Hematopoietic multipotent progenitor cell treated with erythropoietin and hydrocortisone succinate and interleukin-3 and kit ligand, for 6 days (in vitro differentiated cells): Measurements from ENCODE around the gene SLC22A8.
A peak's percentile ranks its signal among the peaks of the same experiment; 100 is the strongest.
"Not testable (repeated sequence)": the region's sequence is repeated elsewhere in the genome, so short reads cannot be mapped to it uniquely, and the experiment has no call there.

Source experiments
- DNase-seq: peaks from one replicate; pipeline ENCODE4 v3.0.0-alpha.2; 2015

SLC22A8 gene

GRCh38 chr11:63015521-63016215 lies at the start of gene SLC22A8:
Gene SLC22A8 (minus strand): TSS chr11:63015841. CDS start chr11:63014958, 883 bp downstream.
- DNase-seq: no peak

GRCh38 chr11:63046203-63046602 lies 30.6 kb upstream of the SLC22A8 start:
- not testable (repeated sequence) for DNase-seq

GRCh38 chr11:63042596-63042995 lies 27.0 kb upstream of the SLC22A8 start:
- no peak for DNase-seq

- no peak for DNase-seq
Measured at GRCh38 chr11:63032457-63032856, 16.8 kb upstream of the SLC22A8 start.

GRCh38 chr11:63023841-63024648 lies 8.4 kb upstream of the SLC22A8 start:
- peak; percentile 87 for DNase-seq

- DNase-seq: no peak
Measured at GRCh38 chr11:63023222-63023814, 7.7 kb upstream of the SLC22A8 start.

GRCh38 chr11:63022441-63022840 lies 6.8 kb upstream of the SLC22A8 start:
- DNase-seq: no peak

- DNase-seq: peak; percentile 36
Measured at GRCh38 chr11:63020671-63021291, 5.1 kb upstream of the SLC22A8 start.

GRCh38 chr11:63019506-63019905 lies 3.9 kb upstream of the SLC22A8 start:
- no peak for DNase-seq

- no peak for DNase-seq
Measured at GRCh38 chr11:63017306-63017974, 1.8 kb upstream of the SLC22A8 start.

- no peak for DNase-seq
Measured at GRCh38 chr11:63014408-63015055, 1.1 kb downstream of the SLC22A8 start.

- no peak for DNase-seq
Measured at GRCh38 chr11:63012839-63013238, 2.8 kb downstream of the SLC22A8 start.

- DNase-seq: no peak
Measured at GRCh38 chr11:63012430-63012829, 3.2 kb downstream of the SLC22A8 start.

GRCh38 chr11:63010934-63011439 lies 4.7 kb downstream of the SLC22A8 start:
- DNase-seq: no peak

- DNase-seq: peak; percentile 6
Measured at GRCh38 chr11:63007920-63008319, 7.7 kb downstream of the SLC22A8 start.

GRCh38 chr11:63001456-63001855 lies 14.2 kb downstream of the SLC22A8 start:
- no peak for DNase-seq

- DNase-seq: no peak
Measured at GRCh38 chr11:62999649-63000048, 16.0 kb downstream of the SLC22A8 start.

- no peak for DNase-seq
Measured at GRCh38 chr11:62999156-62999555, 16.5 kb downstream of the SLC22A8 start.

- DNase-seq: no peak
Measured at GRCh38 chr11:62996271-62996670, 19.4 kb downstream of the SLC22A8 start.

GRCh38 chr11:62994775-62995174 lies 20.9 kb downstream of the SLC22A8 start:
- no peak for DNase-seq

GRCh38 chr11:62988276-62988675 lies 27.4 kb downstream of the SLC22A8 start:
- no peak for DNase-seq
